T-helper 2 cell (primary cell): ENCODE data around the gene TMEM242.

Experiments
- DNase-seq, 5 experiments: peaks; one replicate each; pipeline versions ENCODE4 v3.0.0 to v3.0.0-alpha.2; 2012 to 2022

The TMEM242 gene

GRCh38 chr6:157246048-157246630, 77.2 kb downstream of the TMEM242 start:
- no peak for DNase-seq

GRCh38 chr6:157245436-157245835, 77.9 kb downstream of the TMEM242 start:
- no peak for DNase-seq

GRCh38 chr6:157244780-157245179, 78.5 kb downstream of the TMEM242 start:
- no peak for DNase-seq

GRCh38 chr6:157244175-157244574, 79.1 kb downstream of the TMEM242 start:
- DNase-seq, result no peak

GRCh38 chr6:157242791-157243190, 80.5 kb downstream of the TMEM242 start:
- DNase-seq, result no peak

GRCh38 chr6:157240960-157241311, 82.4 kb downstream of the TMEM242 start:
- no peak for DNase-seq

GRCh38 chr6:157240059-157240959, 83.0 kb downstream of the TMEM242 start:
- DNase-seq, result no peak

GRCh38 chr6:157239671-157240058, 83.7 kb downstream of the TMEM242 start:
- no peak for DNase-seq
